ENCODE measurements around the gene TBX15.

- TF ChIP-seq CTCF (conservative IDR thresholded peaks at IDR 0.05) (no peak), ZFX (IDR thresholded peaks at IDR 0.05) (no peak)
These were observed 38.8 kb downstream of the TBX15 start for GRCh38 chr1:118949315-118949714.
